Measurements from ENCODE around the gene THBS2.

The THBS2 gene

DNA sequence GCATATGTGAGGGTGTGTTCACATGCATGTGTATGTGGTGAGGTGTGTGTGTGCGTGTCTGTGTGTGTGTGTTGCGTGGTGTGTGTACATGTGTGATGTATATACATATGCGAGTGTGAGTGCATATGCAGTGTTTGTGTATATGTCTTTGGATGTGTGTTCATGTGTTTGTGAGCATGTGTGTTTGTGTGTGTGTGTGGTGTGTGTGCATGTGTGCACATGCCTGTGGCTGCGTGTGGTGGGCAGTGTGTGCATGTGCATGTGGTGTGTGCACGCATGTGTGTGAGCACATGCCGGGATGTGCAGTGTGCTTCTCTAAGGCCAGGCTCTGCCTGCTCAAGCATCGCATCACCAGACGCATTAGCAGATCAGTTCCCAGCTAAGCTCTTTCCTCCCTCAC is 5.7 kb downstream of the THBS2 start:
- Histone ChIP-seq H3K36me3 (ENCODE audit: low read depth) (no peaks in the 10 kb centered on the region), H3K9me3 (ENCODE audit: severe bottlenecking) (no peaks in the 10 kb centered on the region), H3K4me1 (ENCODE audit: insufficient read depth, poor library complexity, severe bottlenecking) (peaks cover 9% of the 10 kb centered on the region), H3K27me3 (ENCODE audit: insufficient read depth, poor library complexity, severe bottlenecking) (no peaks in the 10 kb centered on the region), H3K27ac (ENCODE audit: poor library complexity, severe bottlenecking) (no peak overlapping the region), H3K4me3 (ENCODE audit: severe bottlenecking) (no peak overlapping the region)
- TF ChIP-seq, protein P1, sequence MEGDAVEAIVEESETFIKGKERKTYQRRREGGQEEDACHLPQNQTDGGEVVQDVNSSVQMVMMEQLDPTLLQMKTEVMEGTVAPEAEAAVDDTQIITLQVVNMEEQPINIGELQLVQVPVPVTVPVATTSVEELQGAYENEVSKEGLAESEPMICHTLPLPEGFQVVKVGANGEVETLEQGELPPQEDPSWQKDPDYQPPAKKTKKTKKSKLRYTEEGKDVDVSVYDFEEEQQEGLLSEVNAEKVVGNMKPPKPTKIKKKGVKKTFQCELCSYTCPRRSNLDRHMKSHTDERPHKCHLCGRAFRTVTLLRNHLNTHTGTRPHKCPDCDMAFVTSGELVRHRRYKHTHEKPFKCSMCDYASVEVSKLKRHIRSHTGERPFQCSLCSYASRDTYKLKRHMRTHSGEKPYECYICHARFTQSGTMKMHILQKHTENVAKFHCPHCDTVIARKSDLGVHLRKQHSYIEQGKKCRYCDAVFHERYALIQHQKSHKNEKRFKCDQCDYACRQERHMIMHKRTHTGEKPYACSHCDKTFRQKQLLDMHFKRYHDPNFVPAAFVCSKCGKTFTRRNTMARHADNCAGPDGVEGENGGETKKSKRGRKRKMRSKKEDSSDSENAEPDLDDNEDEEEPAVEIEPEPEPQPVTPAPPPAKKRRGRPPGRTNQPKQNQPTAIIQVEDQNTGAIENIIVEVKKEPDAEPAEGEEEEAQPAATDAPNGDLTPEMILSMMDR (IDR thresholded peaks at IDR 0.05; ENCODE audit: poor library complexity, severe bottlenecking): no peak
- DNase-seq (ENCODE audit: low spot score) (no peak), ATAC-seq (ENCODE audit: low read depth) (no peak)

DNA sequence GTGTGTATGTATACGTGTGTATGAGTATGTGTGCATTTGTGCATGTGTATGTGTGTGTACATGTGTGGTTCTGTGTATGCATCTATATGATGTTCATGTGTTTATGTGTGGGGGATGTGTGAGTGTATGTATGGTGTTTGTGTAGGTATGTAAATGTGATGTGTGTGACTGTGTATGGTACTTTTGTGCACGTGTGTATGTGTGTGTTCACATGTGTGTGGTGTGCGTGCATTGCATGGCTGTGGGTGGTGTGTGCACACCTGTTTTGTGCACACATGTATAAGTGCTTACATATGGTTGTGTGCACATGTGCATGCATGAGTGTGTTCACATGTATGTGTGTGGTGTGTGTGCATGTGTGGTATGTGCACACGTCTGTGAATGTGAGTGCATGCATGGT is 6.2 kb downstream of the THBS2 start:
- DNase-seq (ENCODE audit: low spot score) (no peak), ATAC-seq (ENCODE audit: low read depth) (no peak)
- Histone ChIP-seq H3K9me3 (ENCODE audit: severe bottlenecking) (no peaks in the 10 kb centered on the region), H3K36me3 (ENCODE audit: low read depth) (no peaks in the 10 kb centered on the region), H3K4me3 (ENCODE audit: severe bottlenecking) (no peak overlapping the region), H3K27me3 (ENCODE audit: insufficient read depth, poor library complexity, severe bottlenecking) (no peaks in the 10 kb centered on the region), H3K27ac (ENCODE audit: poor library complexity, severe bottlenecking) (no peak overlapping the region), H3K4me1 (ENCODE audit: insufficient read depth, poor library complexity, severe bottlenecking) (peaks cover 9% of the 10 kb centered on the region)
- TF ChIP-seq, protein P1 (IDR thresholded peaks at IDR 0.05; ENCODE audit: poor library complexity, severe bottlenecking): no peak

DNA sequence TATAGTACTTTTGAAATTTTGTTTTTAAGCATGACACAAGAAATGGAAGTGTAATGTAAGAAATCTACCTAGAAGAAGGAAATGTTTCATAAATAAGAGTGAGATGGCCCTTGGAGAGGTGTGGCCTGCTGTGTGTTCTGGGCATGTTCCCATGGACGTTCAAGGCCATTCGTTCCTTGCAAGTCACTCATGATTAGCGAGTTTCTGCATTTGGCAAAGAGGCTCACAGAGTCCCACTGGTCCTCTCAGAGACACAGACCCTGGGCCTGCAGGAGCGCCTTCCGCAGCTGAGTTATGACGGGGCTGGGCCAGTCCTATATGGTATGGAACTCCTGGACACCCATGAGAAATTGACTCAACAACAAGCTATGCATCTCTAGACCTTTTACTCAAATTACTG is 7.2 kb downstream of the THBS2 start:
- DNase-seq (ENCODE audit: low spot score) (no peak), ATAC-seq (ENCODE audit: low read depth) (no peak)
- Histone ChIP-seq H3K27ac (ENCODE audit: poor library complexity, severe bottlenecking) (no peak overlapping the region), H3K9me3 (ENCODE audit: severe bottlenecking) (no peaks in the 10 kb centered on the region), H3K4me1 (ENCODE audit: insufficient read depth, poor library complexity, severe bottlenecking) (peaks cover 9% of the 10 kb centered on the region), H3K36me3 (ENCODE audit: low read depth) (no peaks in the 10 kb centered on the region), H3K4me3 (ENCODE audit: severe bottlenecking) (no peak overlapping the region), H3K27me3 (ENCODE audit: insufficient read depth, poor library complexity, severe bottlenecking) (no peaks in the 10 kb centered on the region)
- TF ChIP-seq, protein P1 (IDR thresholded peaks at IDR 0.05; ENCODE audit: poor library complexity, severe bottlenecking): no peak

DNA sequence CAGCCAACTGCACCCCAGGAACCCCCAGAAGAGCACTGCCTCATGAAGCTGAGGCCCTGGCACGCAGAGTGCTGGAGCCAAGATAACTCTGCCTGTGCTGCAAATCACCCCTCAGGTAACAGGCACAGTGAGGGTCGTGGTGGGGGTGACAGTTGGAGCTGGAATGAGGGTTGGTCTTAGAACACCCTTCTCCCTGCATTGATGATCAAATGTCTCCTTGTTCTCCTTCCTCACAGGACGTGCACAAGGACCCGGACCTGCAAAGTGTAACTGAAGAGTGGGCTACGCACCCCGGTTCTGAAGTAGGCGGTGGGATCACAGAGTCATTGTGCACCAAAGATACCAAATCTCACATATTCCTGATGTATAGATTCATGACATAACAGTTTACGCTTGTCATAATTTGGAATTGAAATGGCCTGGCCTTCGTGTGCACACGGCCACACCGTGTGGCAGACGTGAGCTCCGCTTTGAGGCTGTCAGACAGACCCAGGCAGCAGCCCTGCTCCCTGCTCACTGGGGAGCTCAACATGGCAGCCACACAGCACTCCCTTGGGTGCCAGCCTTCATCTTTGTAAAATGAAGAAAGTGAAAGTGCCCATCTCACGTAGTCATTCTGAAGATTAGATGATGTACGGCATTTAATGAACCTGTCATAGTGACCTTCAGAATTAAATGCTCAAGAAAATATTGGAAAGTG is 8.8 kb downstream of the THBS2 start:
- Histone ChIP-seq H3K4me1 (ENCODE audit: insufficient read depth, poor library complexity, severe bottlenecking) (no peaks in the 10 kb centered on the region), H3K27me3 (ENCODE audit: insufficient read depth, poor library complexity, severe bottlenecking) (no peaks in the 10 kb centered on the region), H3K9me3 (ENCODE audit: severe bottlenecking) (no peaks in the 10 kb centered on the region), H3K27ac (ENCODE audit: poor library complexity, severe bottlenecking) (no peak overlapping the region), H3K36me3 (ENCODE audit: low read depth) (no peaks in the 10 kb centered on the region), H3K4me3 (ENCODE audit: severe bottlenecking) (no peak overlapping the region)
- TF ChIP-seq, protein P1 (IDR thresholded peaks at IDR 0.05; ENCODE audit: poor library complexity, severe bottlenecking): no peak
- ATAC-seq (ENCODE audit: low read depth): no peak
- DNase-seq (ENCODE audit: low spot score): no peak

DNA sequence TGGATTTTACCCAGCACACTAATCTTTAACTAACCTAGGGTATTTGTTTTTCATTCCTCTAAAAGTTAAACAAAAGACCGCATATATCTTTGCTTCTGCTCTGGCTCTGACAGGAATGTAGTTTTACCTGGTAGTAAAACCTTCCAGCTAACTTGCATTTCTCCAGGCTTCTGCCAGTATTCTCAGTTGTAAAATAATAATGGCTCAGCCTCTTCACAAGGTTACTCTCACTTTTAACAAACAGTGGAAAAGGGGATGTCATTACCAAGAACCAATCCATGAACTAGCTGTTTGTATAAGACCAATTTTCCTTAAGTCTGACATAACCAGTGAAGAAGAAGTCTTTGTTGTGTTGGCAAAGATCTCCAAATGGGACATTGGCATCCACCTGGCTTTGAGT is 10.0 kb downstream of the THBS2 start:
- Histone ChIP-seq H3K27me3 (ENCODE audit: insufficient read depth, poor library complexity, severe bottlenecking) (no peaks in the 10 kb centered on the region), H3K4me3 (ENCODE audit: severe bottlenecking) (no peak overlapping the region), H3K36me3 (ENCODE audit: low read depth) (no peaks in the 10 kb centered on the region), H3K27ac (ENCODE audit: poor library complexity, severe bottlenecking) (no peak overlapping the region), H3K9me3 (ENCODE audit: severe bottlenecking) (no peaks in the 10 kb centered on the region), H3K4me1 (ENCODE audit: insufficient read depth, poor library complexity, severe bottlenecking) (no peaks in the 10 kb centered on the region)
- TF ChIP-seq, protein P1 (IDR thresholded peaks at IDR 0.05; ENCODE audit: poor library complexity, severe bottlenecking): no peak
- no peak for DNase-seq (ENCODE audit: low spot score)
- no peak for ATAC-seq (ENCODE audit: low read depth)

All from RWPE2 (cell line).